ENCODE results near the gene POLR2M.

DNA sequence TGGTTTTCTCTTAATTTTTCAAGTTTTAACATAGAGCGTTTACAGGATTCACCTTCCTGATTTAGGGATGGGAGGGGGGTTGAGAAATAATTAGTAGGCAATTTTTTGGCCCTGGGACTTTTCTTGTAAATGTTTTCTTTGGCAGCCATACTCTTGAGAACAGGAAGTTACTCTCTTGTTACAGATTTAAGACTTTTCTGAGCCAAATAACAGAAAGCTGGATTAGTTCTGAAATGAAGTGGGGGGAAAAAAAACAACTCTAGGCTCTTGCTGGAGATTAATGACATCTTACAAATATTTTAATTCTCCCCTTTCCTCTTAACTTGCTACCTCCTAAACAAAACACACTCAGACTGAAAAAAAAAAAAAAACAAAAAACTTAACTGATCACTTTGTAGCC is 13.8 kb upstream of the POLR2M start:
- TF ChIP-seq TAF1 (IDR thresholded peaks at IDR 0.05; ENCODE audit: low read depth, low read length) (no peak), POLR2AphosphoS5 (IDR thresholded peaks at IDR 0.05; ENCODE audit: low read depth, low read length) (no peak), POLR2A (IDR thresholded peaks at IDR 0.05; ENCODE audit: low read depth, low read length) (no peak), SPI1 (IDR thresholded peaks at IDR 0.05; ENCODE audit: low read depth, low read length) (no peak)

Measured in GM12891 (cell line).